Measurements from ENCODE around the gene HSDL2. TPM values are rescaled to one million over a fixed set of nuclear protein-coding genes. Genes with fewer than 3 reads are reported as not detected.

Gene HSDL2
- total RNA-seq, 1 donor from 2014 or later, result 21.1 TPM

DNA sequence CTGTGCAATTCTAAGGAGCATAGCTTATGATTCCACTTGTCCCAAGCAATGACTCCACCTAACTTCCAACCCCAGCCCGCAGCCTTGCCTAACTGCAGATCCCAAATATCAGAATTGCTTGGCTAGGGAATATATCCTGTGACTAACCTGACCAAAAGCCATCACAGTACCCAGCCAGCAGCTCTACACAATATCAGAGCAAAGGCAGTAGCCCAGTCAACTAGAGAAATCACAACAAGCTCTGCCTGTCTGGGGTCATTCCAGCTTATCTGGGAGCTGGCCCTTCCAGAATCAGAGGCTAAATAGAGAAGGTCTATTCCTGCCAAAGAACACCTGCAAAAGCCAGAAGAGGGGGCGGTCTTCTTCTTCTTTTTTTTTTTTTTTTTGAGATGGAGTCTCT lies 97.4 kb downstream of the HSDL2 start:
- no peaks in the 10 kb centered on the region for H3K4me1 ChIP-seq (ENCODE audit: insufficient read depth, low read length)
- H3K27me3 ChIP-seq (ENCODE audit: insufficient read depth, low read length), result no peaks in the 10 kb centered on the region
- H3K4me3 ChIP-seq (ENCODE audit: insufficient read depth, low read depth, low read length), result no peak overlapping the region
- DNase-seq (ENCODE audit: low read depth), result no peak
- H3K4me3 Mint-ChIP-seq (ENCODE audit: unreplicated experiment), result no peak overlapping the region
- no peaks in the 10 kb centered on the region for H3K36me3 ChIP-seq (ENCODE audit: insufficient read depth, low read length)
- H3K79me2 ChIP-seq (ENCODE audit: insufficient read depth, low read length), result no peaks in the 10 kb centered on the region
- no peak for FAIRE-seq
- H3K9me3 Mint-ChIP-seq (ENCODE audit: unreplicated experiment), result peaks cover 13% of the 10 kb centered on the region
- H3K9ac ChIP-seq (ENCODE audit: low read length), result no peak overlapping the region
- no peak overlapping the region for H2AFZ ChIP-seq (ENCODE audit: low read depth, low read length)
- H3K36me3 Mint-ChIP-seq (ENCODE audit: low read depth, unreplicated experiment), result peaks cover 20% of the 10 kb centered on the region
- H3K9me3 ChIP-seq (ENCODE audit: insufficient read depth, low read depth, low read length), result no peaks in the 10 kb centered on the region
- TF ChIP-seq, protein P1, sequence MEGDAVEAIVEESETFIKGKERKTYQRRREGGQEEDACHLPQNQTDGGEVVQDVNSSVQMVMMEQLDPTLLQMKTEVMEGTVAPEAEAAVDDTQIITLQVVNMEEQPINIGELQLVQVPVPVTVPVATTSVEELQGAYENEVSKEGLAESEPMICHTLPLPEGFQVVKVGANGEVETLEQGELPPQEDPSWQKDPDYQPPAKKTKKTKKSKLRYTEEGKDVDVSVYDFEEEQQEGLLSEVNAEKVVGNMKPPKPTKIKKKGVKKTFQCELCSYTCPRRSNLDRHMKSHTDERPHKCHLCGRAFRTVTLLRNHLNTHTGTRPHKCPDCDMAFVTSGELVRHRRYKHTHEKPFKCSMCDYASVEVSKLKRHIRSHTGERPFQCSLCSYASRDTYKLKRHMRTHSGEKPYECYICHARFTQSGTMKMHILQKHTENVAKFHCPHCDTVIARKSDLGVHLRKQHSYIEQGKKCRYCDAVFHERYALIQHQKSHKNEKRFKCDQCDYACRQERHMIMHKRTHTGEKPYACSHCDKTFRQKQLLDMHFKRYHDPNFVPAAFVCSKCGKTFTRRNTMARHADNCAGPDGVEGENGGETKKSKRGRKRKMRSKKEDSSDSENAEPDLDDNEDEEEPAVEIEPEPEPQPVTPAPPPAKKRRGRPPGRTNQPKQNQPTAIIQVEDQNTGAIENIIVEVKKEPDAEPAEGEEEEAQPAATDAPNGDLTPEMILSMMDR (IDR thresholded peaks at IDR 0.05; ENCODE audit: insufficient read depth, low read depth, low read length), result no peak
- TF ChIP-seq EZH2 (IDR thresholded peaks at IDR 0.05; ENCODE audit: insufficient read depth, low read length), result no peak
- no peak overlapping the region for H3K4me2 ChIP-seq (ENCODE audit: low read length)
- no peak overlapping the region for H3K27ac Mint-ChIP-seq (ENCODE audit: unreplicated experiment)
- H3K4me1 Mint-ChIP-seq (ENCODE audit: low read depth, unreplicated experiment), result no peaks in the 10 kb centered on the region
- no peaks in the 10 kb centered on the region for H3K27me3 Mint-ChIP-seq (ENCODE audit: low read depth, unreplicated experiment)
- no peak overlapping the region for H3K27ac ChIP-seq (ENCODE audit: low read depth, low read length)
- no peaks in the 10 kb centered on the region for H4K20me1 ChIP-seq (ENCODE audit: insufficient read depth, low read length)

DNA sequence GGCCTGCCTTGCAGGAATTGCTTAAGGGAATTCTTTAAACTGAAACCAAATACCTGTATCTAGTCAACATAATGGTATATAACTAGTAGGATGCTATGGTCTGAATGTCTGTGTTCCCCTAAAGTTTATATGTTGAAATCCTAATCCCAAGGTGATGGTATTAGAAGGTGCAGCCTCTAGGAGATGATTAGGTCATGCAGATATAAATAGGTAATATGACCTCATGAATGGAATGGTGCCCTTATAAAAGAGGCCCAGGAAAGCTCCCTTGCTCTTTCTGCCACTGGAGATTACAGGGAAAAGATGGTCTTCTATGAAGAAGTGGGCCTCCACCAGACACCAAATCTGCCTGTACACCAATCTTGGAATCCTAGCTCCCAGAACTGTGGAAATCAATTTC lies 99.3 kb downstream of the HSDL2 start:
- no peak overlapping the region for H3K27ac Mint-ChIP-seq (ENCODE audit: unreplicated experiment)
- Histone ChIP-seq H3K9ac (ENCODE audit: low read length) (no peak overlapping the region), H3K79me2 (ENCODE audit: insufficient read depth, low read length) (no peaks in the 10 kb centered on the region), H3K4me1 (ENCODE audit: insufficient read depth, low read length) (no peaks in the 10 kb centered on the region), H2AFZ (ENCODE audit: low read depth, low read length) (no peak overlapping the region), H3K9me3 (ENCODE audit: insufficient read depth, low read depth, low read length) (no peaks in the 10 kb centered on the region), H3K27ac (ENCODE audit: low read depth, low read length) (no peak overlapping the region), H3K4me3 (ENCODE audit: insufficient read depth, low read depth, low read length) (no peak overlapping the region), H4K20me1 (ENCODE audit: insufficient read depth, low read length) (no peaks in the 10 kb centered on the region), H3K27me3 (ENCODE audit: insufficient read depth, low read length) (no peaks in the 10 kb centered on the region), H3K4me2 (ENCODE audit: low read length) (no peak overlapping the region), H3K36me3 (ENCODE audit: insufficient read depth, low read length) (no peaks in the 10 kb centered on the region)
- DNase-seq (ENCODE audit: low read depth), result no peak
- H3K36me3 Mint-ChIP-seq (ENCODE audit: low read depth, unreplicated experiment), result peaks cover 17% of the 10 kb centered on the region
- H3K9me3 Mint-ChIP-seq (ENCODE audit: unreplicated experiment), result peaks cover 11% of the 10 kb centered on the region
- no peaks in the 10 kb centered on the region for H3K27me3 Mint-ChIP-seq (ENCODE audit: low read depth, unreplicated experiment)
- no peak for TF ChIP-seq EZH2 (IDR thresholded peaks at IDR 0.05; ENCODE audit: insufficient read depth, low read length)
- TF ChIP-seq, protein P1 (IDR thresholded peaks at IDR 0.05; ENCODE audit: insufficient read depth, low read depth, low read length), result no peak
- no peak overlapping the region for H3K4me3 Mint-ChIP-seq (ENCODE audit: unreplicated experiment)
- H3K4me1 Mint-ChIP-seq (ENCODE audit: low read depth, unreplicated experiment), result no peaks in the 10 kb centered on the region
- FAIRE-seq, result no peak

DNA sequence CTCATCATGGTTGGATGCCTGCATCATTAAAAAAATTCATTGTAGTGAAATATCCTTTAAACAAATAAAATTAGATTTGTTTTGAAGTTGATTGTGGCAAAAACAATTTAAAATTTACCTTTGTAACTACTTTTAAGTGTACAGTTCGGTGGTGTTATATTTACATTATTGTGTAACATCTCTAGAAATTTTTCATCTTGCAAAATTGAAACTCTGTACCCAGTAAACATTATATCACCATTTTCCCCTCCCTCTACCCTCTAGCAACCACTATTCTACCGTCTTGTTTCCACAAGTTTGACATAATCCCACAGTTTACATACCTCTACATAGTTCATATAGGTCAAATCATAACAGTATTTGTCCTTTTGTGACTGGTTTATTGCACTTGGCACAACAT lies 104.7 kb downstream of the HSDL2 start:
- TF ChIP-seq, protein P1 (IDR thresholded peaks at IDR 0.05; ENCODE audit: insufficient read depth, low read depth, low read length), result no peak
- no peak for TF ChIP-seq EZH2 (IDR thresholded peaks at IDR 0.05; ENCODE audit: insufficient read depth, low read length)
- Histone ChIP-seq H3K9ac (ENCODE audit: low read length) (no peak overlapping the region), H3K27me3 (ENCODE audit: insufficient read depth, low read length) (no peaks in the 10 kb centered on the region), H3K4me1 (ENCODE audit: insufficient read depth, low read length) (peaks cover 5% of the 10 kb centered on the region), H3K4me3 (ENCODE audit: insufficient read depth, low read depth, low read length) (no peak overlapping the region), H3K9me3 (ENCODE audit: insufficient read depth, low read depth, low read length) (no peaks in the 10 kb centered on the region), H3K36me3 (ENCODE audit: insufficient read depth, low read length) (no peaks in the 10 kb centered on the region), H4K20me1 (ENCODE audit: insufficient read depth, low read length) (no peaks in the 10 kb centered on the region), H3K27ac (ENCODE audit: low read depth, low read length) (no peak overlapping the region), H3K79me2 (ENCODE audit: insufficient read depth, low read length) (peaks cover 13% of the 10 kb centered on the region), H2AFZ (ENCODE audit: low read depth, low read length) (no peak overlapping the region), H3K4me2 (ENCODE audit: low read length) (no peak overlapping the region)
- H3K4me1 Mint-ChIP-seq (ENCODE audit: low read depth, unreplicated experiment), result peaks cover 9% of the 10 kb centered on the region
- FAIRE-seq, result no peak
- no peaks in the 10 kb centered on the region for H3K36me3 Mint-ChIP-seq (ENCODE audit: low read depth, unreplicated experiment)
- H3K27me3 Mint-ChIP-seq (ENCODE audit: low read depth, unreplicated experiment), result no peaks in the 10 kb centered on the region
- H3K4me3 Mint-ChIP-seq (ENCODE audit: unreplicated experiment), result no peak overlapping the region
- no peaks in the 10 kb centered on the region for H3K9me3 Mint-ChIP-seq (ENCODE audit: unreplicated experiment)
- no peak for DNase-seq (ENCODE audit: low read depth)
- H3K27ac Mint-ChIP-seq (ENCODE audit: unreplicated experiment), result no peak overlapping the region
